GM23338 (cell line): ENCODE data around the gene SLAMF8. TPM values are rescaled to one million over a fixed set of nuclear protein-coding genes. Genes with fewer than 3 reads are reported as not detected.

Experiments
- ATAC-seq: fragments of 200-7000 bp; cut with Tn5 transposase; 3 replicates; pipeline ENCODE4 v1.9.1; 2020
- DNase-seq: peaks from one replicate; pipeline ENCODE4 v3.0.0-alpha.2; 2015; ENCODE audit warnings: low spot score
- H2AFZ ChIP-seq: fragments of 200-600 bp; sonication (generic); 2 replicates; pipeline ENCODE4 v1.8.0; 2016; ENCODE audit warnings: antibody characterized with exemption, mild to moderate bottlenecking, moderate library complexity
- H3F3A ChIP-seq: fragments of 200-600 bp; sonication (generic); replicated peaks from 2 replicates; pipeline ENCODE4 v1.8.0; 2017; ENCODE audit warnings: antibody characterized with exemption, mixed run types, low read depth
- H3K27ac ChIP-seq: fragments of 200-600 bp; sonication (generic); 2 replicates; pipeline ENCODE4 v1.6.1; 2016; ENCODE audit warnings: low read depth
- H3K27me3 ChIP-seq: fragments of 200-600 bp; sonication (generic); 2 replicates; pipeline ENCODE4 v1.8.0; 2016; ENCODE audit warnings: mild to moderate bottlenecking, mixed run types, moderate library complexity; ENCODE audit not compliant: insufficient read depth
- H3K36me3 ChIP-seq: fragments of 200-600 bp; sonication (generic); 2 replicates; pipeline ENCODE4 v1.8.0; 2016; ENCODE audit warnings: mild to moderate bottlenecking; ENCODE audit not compliant: insufficient read depth
- H3K4me1 ChIP-seq: fragments of 200-600 bp; sonication (generic); 2 replicates; pipeline ENCODE4 v1.8.0; 2016; ENCODE audit warnings: mild to moderate bottlenecking, moderate library complexity; ENCODE audit not compliant: insufficient read depth
- H3K4me2 ChIP-seq: fragments of 200-600 bp; sonication (generic); 2 replicates; pipeline ENCODE4 v1.7.1; 2017; ENCODE audit warnings: mixed run types
- H3K4me3 ChIP-seq: fragments of 200-600 bp; sonication (generic); 2 replicates; pipeline ENCODE4 v1.6.1; 2016; ENCODE audit warnings: mixed run types
- H3K79me2 ChIP-seq: fragments of 200-600 bp; sonication (generic); replicated peaks from 2 replicates; pipeline ENCODE4 v1.8.0; 2017; ENCODE audit warnings: mild to moderate bottlenecking; ENCODE audit not compliant: insufficient read depth
- H3K9me2 ChIP-seq: fragments of 200-600 bp; sonication (generic); 2 replicates; pipeline ENCODE4 v1.8.0; 2017; ENCODE audit not compliant: insufficient read depth
- H4K20me1 ChIP-seq: fragments of 200-600 bp; sonication (generic); replicated peaks from 2 replicates; pipeline ENCODE4 v1.8.0; 2017; ENCODE audit warnings: mild to moderate bottlenecking; ENCODE audit not compliant: insufficient read depth
- H3K27ac Mint-ChIP-seq: 2 replicates; pipeline ENCODE4 v1.8.0; 2020; ENCODE audit warnings: inconsistent platforms, mild to moderate bottlenecking, moderate library complexity, mixed read lengths
- H3K27me3 Mint-ChIP-seq: 3 replicates; pipeline ENCODE4 v1.8.0; 2022; ENCODE audit warnings: low read depth, mild to moderate bottlenecking, moderate library complexity, mixed read lengths, inconsistent platforms; ENCODE audit not compliant: insufficient read depth, poor library complexity
- H3K36me3 Mint-ChIP-seq: 3 replicates; pipeline ENCODE4 v1.8.0; 2021; ENCODE audit warnings: low read depth, mild to moderate bottlenecking, inconsistent platforms, moderate library complexity, mixed read lengths
- H3K4me1 Mint-ChIP-seq: 3 replicates; pipeline ENCODE4 v1.8.0; 2020; ENCODE audit warnings: mild to moderate bottlenecking, inconsistent platforms, mixed read lengths
- H3K4me3 Mint-ChIP-seq: 3 replicates; pipeline ENCODE4 v1.8.0; 2021; ENCODE audit warnings: moderate library complexity, mild to moderate bottlenecking, inconsistent platforms, mixed read lengths
- H3K9me3 Mint-ChIP-seq: 3 replicates; pipeline ENCODE4 v1.8.0; 2020; ENCODE audit warnings: moderate library complexity, mild to moderate bottlenecking, inconsistent platforms, mixed read lengths
- CREB1 ChIP-seq: fragments of 250-450 bp; sonication (Bioruptor Pico); IDR thresholded peaks from 2 replicates; pipeline ENCODE4 v1.5.0; 2020; ENCODE audit warnings: low read depth, mild to moderate bottlenecking, moderate library complexity
- EZH2 ChIP-seq: fragments of 200-600 bp; sonication (generic); IDR thresholded peaks from one replicate; pipeline ENCODE4 v1.8.0; 2017; ENCODE audit warnings: antibody characterized with exemption, mild to moderate bottlenecking, low read depth; ENCODE audit not compliant: unreplicated experiment
- POLR2AphosphoS5 ChIP-seq: IDR thresholded peaks from 2 replicates; pipeline ENCODE4 v1.6.1; 2016; ENCODE audit warnings: antibody characterized with exemption, low read depth
- ZNF114 ChIP-seq: fragments of 250-450 bp; sonication (Bioruptor Pico); IDR thresholded peaks from 2 replicates; pipeline ENCODE4 v1.5.0; 2020; ENCODE audit warnings: mild to moderate bottlenecking, moderate library complexity
- ZNF331 ChIP-seq: fragments of 250-450 bp; sonication (Bioruptor Pico); IDR thresholded peaks from 2 replicates; pipeline ENCODE4 v1.5.0; 2020; ENCODE audit warnings: low read depth, mild to moderate bottlenecking, moderate library complexity
- polyA plus RNA-seq: library from polyadenylated mRNA; unstranded; fragments of >200 nt; fragmentation: Nextera tagmentation; extraction: Ambion mirVana; gene quantifications from 2 replicates; pipeline ENCODE4 v1.2.1, GENCODE V29; 2016
- total RNA-seq: library from RNA; depleted of rRNA; stranded (reverse); fragments of >200 nt; shearing (Covaris generic); gene quantifications from 2 replicates; pipeline ENCODE4 v1.2.3, GENCODE V29; 2014
- TF ChIP-seq, protein P1 (sequence below): IDR thresholded peaks from 2 replicates; pipeline ENCODE4 v1.6.1; 2016; ENCODE audit warnings: antibody characterized with exemption
- TF ChIP-seq, protein P2 (sequence below): IDR thresholded peaks from one replicate; pipeline ENCODE4 v1.6.1; 2018; ENCODE audit warnings: antibody characterized with exemption; ENCODE audit not compliant: unreplicated experiment
- TF ChIP-seq, protein P3 (sequence below), 2 experiments: fragments of 200-600 bp in 1 of 2; sonication (generic) in 1 of 2; conservative IDR thresholded peaks; 2 replicates each; pipeline versions ENCODE4 v1.5.1 to v1.6.1; 2016 to 2017; ENCODE audit warnings: antibody characterized with exemption in 2 of 2, low read depth in 2 of 2, mild to moderate bottlenecking in 2 of 2, moderate library complexity in 1 of 2

SLAMF8 gene
- total and polyA plus RNA-seq, 2 experiments from 2014 or later: not detected

DNA sequence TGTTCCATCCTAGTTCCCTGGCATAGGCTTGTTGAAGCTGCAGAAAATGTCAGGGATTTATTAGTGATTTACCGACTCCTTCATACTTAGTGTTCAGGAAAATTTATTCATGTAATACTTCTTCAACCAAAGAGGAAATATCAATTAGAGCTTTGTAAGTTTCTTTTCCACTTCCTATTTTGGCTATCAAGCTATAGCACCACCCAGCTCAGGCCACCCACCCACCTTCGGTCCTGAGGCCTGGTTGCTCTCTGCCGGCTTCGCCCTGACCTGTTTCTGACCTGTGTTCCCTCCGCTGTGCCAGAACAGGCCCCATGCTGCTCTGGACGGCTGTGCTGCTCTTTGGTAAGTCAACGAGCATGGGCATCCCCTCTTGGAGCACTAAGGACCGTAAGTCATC lies 24.6 kb upstream of the SLAMF8 start, which contains the start of gene FCRL6:
TSS of gene FCRL6 (plus strand) at position 250 of the 400 bp plus-strand sequence. CDS start at position 315, 65 bp downstream.
- no peaks in the 10 kb centered on the region for H3K9me3 Mint-ChIP-seq
- H3K4me3 Mint-ChIP-seq: no peak within 1 kb of the TSS
- no peaks in the 10 kb centered on the region for H4K20me1 ChIP-seq
- no peaks in the 10 kb centered on the region for H3F3A ChIP-seq
- no peak within 1 kb of the TSS for H3K4me2 ChIP-seq
- no peak within 1 kb of the TSS for H3K27ac ChIP-seq
- no peaks in the 10 kb centered on the region for H3K36me3 Mint-ChIP-seq
- no peak within 1 kb of the TSS for H3K27ac Mint-ChIP-seq
- no peak within 1 kb of the TSS for H2AFZ ChIP-seq
- no peaks in the 10 kb centered on the region for H3K79me2 ChIP-seq
- TF ChIP-seq, protein P1, sequence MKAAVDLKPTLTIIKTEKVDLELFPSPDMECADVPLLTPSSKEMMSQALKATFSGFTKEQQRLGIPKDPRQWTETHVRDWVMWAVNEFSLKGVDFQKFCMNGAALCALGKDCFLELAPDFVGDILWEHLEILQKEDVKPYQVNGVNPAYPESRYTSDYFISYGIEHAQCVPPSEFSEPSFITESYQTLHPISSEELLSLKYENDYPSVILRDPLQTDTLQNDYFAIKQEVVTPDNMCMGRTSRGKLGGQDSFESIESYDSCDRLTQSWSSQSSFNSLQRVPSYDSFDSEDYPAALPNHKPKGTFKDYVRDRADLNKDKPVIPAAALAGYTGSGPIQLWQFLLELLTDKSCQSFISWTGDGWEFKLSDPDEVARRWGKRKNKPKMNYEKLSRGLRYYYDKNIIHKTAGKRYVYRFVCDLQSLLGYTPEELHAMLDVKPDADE: no peak
- TF ChIP-seq, protein P2, sequence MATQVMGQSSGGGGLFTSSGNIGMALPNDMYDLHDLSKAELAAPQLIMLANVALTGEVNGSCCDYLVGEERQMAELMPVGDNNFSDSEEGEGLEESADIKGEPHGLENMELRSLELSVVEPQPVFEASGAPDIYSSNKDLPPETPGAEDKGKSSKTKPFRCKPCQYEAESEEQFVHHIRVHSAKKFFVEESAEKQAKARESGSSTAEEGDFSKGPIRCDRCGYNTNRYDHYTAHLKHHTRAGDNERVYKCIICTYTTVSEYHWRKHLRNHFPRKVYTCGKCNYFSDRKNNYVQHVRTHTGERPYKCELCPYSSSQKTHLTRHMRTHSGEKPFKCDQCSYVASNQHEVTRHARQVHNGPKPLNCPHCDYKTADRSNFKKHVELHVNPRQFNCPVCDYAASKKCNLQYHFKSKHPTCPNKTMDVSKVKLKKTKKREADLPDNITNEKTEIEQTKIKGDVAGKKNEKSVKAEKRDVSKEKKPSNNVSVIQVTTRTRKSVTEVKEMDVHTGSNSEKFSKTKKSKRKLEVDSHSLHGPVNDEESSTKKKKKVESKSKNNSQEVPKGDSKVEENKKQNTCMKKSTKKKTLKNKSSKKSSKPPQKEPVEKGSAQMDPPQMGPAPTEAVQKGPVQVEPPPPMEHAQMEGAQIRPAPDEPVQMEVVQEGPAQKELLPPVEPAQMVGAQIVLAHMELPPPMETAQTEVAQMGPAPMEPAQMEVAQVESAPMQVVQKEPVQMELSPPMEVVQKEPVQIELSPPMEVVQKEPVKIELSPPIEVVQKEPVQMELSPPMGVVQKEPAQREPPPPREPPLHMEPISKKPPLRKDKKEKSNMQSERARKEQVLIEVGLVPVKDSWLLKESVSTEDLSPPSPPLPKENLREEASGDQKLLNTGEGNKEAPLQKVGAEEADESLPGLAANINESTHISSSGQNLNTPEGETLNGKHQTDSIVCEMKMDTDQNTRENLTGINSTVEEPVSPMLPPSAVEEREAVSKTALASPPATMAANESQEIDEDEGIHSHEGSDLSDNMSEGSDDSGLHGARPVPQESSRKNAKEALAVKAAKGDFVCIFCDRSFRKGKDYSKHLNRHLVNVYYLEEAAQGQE: no peak
- no peak for TF ChIP-seq ZNF114
- TF ChIP-seq POLR2AphosphoS5: no peak
- TF ChIP-seq EZH2: no peak
- no peak for TF ChIP-seq ZNF331 (CRISPR knock-in tag)
- TF ChIP-seq, protein P3, sequence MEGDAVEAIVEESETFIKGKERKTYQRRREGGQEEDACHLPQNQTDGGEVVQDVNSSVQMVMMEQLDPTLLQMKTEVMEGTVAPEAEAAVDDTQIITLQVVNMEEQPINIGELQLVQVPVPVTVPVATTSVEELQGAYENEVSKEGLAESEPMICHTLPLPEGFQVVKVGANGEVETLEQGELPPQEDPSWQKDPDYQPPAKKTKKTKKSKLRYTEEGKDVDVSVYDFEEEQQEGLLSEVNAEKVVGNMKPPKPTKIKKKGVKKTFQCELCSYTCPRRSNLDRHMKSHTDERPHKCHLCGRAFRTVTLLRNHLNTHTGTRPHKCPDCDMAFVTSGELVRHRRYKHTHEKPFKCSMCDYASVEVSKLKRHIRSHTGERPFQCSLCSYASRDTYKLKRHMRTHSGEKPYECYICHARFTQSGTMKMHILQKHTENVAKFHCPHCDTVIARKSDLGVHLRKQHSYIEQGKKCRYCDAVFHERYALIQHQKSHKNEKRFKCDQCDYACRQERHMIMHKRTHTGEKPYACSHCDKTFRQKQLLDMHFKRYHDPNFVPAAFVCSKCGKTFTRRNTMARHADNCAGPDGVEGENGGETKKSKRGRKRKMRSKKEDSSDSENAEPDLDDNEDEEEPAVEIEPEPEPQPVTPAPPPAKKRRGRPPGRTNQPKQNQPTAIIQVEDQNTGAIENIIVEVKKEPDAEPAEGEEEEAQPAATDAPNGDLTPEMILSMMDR (conservative IDR thresholded peaks at IDR 0.05; ENCODE audit: low read depth in 2 of 2): no peak
- no peaks in the 10 kb centered on the region for H3K4me1 Mint-ChIP-seq
- H3K4me1 ChIP-seq: no peaks in the 10 kb centered on the region
- no peak for DNase-seq
- ATAC-seq: no peak
- H3K27me3 Mint-ChIP-seq: peaks cover 3% of the 10 kb centered on the region
- H3K9me2 ChIP-seq: 0 out of 2 replicates have a peak, but pooled peaks cover 4% of the 10 kb centered on the region
- no peaks in the 10 kb centered on the region for H3K27me3 ChIP-seq
- no peaks in the 10 kb centered on the region for H3K36me3 ChIP-seq
- no peak within 1 kb of the TSS for H3K4me3 ChIP-seq

DNA sequence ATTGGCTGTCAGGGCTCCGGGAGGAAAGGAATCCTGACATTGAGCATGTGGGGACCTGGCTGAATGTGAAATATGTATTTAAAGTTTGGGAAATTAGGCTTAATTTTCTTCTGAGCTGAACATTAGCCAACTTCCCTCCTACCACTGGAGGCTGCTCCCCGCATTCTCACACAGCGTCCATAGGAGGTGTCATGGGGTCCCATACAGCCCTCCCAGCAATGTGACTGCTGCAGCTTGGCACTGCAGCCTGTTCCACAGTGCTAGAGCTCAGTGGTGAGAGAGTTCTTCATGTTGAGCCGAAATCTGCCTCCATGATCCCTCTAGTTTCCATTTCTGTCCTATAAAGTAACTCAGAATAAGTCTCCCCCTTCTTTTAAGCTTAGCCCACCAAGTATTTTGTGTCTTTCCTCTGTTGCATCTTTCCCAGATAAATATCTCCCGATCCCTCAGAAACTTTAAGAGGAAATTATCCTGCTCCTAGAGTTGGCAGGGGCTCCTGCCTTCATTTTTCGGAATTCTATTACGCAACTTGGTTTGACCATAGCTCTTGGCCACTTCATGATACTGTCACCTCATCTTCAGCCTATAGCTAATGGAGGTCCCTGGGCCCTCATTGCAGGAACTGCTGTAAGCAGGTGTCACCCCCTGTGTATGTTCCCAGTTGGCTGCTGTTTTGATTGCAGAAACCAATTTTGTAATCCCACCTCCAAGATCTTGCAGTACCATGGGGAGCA lies 22.6 kb upstream of the SLAMF8 start:
- H2AFZ ChIP-seq: no peak overlapping the region
- H3K27ac Mint-ChIP-seq: no peak overlapping the region
- no peaks in the 10 kb centered on the region for H3K36me3 Mint-ChIP-seq
- no peaks in the 10 kb centered on the region for H3K4me1 ChIP-seq
- H3F3A ChIP-seq: no peaks in the 10 kb centered on the region
- TF ChIP-seq CREB1 (CRISPR knock-in tag): no peak
- TF ChIP-seq, protein P1: no peak
- TF ChIP-seq, protein P3 (conservative IDR thresholded peaks at IDR 0.05; ENCODE audit: low read depth in 2 of 2): peak; percentile 20 to 37; a peak in 2 of 4 replicates
- peak; percentile 96 for ATAC-seq
- no peaks in the 10 kb centered on the region for H3K4me1 Mint-ChIP-seq
- no peaks in the 10 kb centered on the region for H3K36me3 ChIP-seq
- H3K4me3 ChIP-seq: no peak overlapping the region
- peak; percentile 57 for DNase-seq
- H3K9me2 ChIP-seq: 0 out of 2 replicates have a peak, but pooled peaks cover 4% of the 10 kb centered on the region
- no peak overlapping the region for H3K27ac ChIP-seq
- no peaks in the 10 kb centered on the region for H3K79me2 ChIP-seq
- H3K4me2 ChIP-seq: no peak overlapping the region
- no peak overlapping the region for H3K4me3 Mint-ChIP-seq
- H3K27me3 Mint-ChIP-seq: peaks cover 3% of the 10 kb centered on the region
- H3K9me3 Mint-ChIP-seq: no peaks in the 10 kb centered on the region
- no peaks in the 10 kb centered on the region for H4K20me1 ChIP-seq
- no peaks in the 10 kb centered on the region for H3K27me3 ChIP-seq
